ENCODE results near the gene EDAR.

The EDAR gene

GRCh38 chr2:108943751-108944150, 45.3 kb downstream of the EDAR start:
- TF ChIP-seq EGR1 (IDR thresholded peaks at IDR 0.05) (no peak), YY1 (IDR thresholded peaks at IDR 0.05; ENCODE audit: low read depth) (no peak), TCF12 (IDR thresholded peaks at IDR 0.05; ENCODE audit: low read depth) (no peak), RAD21 (IDR thresholded peaks at IDR 0.05; ENCODE audit: low read depth) (no peak), CEBPB (IDR thresholded peaks at IDR 0.05) (no peak), NFIC (IDR thresholded peaks at IDR 0.05) (no peak), TAF1 (IDR thresholded peaks at IDR 0.05; ENCODE audit: low read depth) (no peak), CREB1 (IDR thresholded peaks at IDR 0.05; ENCODE audit: low read depth) (no peak), TEAD4 (IDR thresholded peaks at IDR 0.05) (no peak), ZBTB7A (IDR thresholded peaks at IDR 0.05; ENCODE audit: low read depth) (no peak), EP300 (IDR thresholded peaks at IDR 0.05; ENCODE audit: borderline replicate concordance) (no peak), FOXM1 (IDR thresholded peaks at IDR 0.05; ENCODE audit: borderline replicate concordance, low read depth) (no peak)
- TF ChIP-seq, protein P1, sequence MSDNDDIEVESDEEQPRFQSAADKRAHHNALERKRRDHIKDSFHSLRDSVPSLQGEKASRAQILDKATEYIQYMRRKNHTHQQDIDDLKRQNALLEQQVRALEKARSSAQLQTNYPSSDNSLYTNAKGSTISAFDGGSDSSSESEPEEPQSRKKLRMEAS (IDR thresholded peaks at IDR 0.05) = no peak
- TF ChIP-seq, protein P2, sequence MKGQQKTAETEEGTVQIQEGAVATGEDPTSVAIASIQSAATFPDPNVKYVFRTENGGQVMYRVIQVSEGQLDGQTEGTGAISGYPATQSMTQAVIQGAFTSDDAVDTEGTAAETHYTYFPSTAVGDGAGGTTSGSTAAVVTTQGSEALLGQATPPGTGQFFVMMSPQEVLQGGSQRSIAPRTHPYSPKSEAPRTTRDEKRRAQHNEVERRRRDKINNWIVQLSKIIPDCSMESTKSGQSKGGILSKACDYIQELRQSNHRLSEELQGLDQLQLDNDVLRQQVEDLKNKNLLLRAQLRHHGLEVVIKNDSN (IDR thresholded peaks at IDR 0.05) = no peak
- TF ChIP-seq, protein P3, sequence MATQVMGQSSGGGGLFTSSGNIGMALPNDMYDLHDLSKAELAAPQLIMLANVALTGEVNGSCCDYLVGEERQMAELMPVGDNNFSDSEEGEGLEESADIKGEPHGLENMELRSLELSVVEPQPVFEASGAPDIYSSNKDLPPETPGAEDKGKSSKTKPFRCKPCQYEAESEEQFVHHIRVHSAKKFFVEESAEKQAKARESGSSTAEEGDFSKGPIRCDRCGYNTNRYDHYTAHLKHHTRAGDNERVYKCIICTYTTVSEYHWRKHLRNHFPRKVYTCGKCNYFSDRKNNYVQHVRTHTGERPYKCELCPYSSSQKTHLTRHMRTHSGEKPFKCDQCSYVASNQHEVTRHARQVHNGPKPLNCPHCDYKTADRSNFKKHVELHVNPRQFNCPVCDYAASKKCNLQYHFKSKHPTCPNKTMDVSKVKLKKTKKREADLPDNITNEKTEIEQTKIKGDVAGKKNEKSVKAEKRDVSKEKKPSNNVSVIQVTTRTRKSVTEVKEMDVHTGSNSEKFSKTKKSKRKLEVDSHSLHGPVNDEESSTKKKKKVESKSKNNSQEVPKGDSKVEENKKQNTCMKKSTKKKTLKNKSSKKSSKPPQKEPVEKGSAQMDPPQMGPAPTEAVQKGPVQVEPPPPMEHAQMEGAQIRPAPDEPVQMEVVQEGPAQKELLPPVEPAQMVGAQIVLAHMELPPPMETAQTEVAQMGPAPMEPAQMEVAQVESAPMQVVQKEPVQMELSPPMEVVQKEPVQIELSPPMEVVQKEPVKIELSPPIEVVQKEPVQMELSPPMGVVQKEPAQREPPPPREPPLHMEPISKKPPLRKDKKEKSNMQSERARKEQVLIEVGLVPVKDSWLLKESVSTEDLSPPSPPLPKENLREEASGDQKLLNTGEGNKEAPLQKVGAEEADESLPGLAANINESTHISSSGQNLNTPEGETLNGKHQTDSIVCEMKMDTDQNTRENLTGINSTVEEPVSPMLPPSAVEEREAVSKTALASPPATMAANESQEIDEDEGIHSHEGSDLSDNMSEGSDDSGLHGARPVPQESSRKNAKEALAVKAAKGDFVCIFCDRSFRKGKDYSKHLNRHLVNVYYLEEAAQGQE (IDR thresholded peaks at IDR 0.05; ENCODE audit: low read depth) = no peak

DNA sequence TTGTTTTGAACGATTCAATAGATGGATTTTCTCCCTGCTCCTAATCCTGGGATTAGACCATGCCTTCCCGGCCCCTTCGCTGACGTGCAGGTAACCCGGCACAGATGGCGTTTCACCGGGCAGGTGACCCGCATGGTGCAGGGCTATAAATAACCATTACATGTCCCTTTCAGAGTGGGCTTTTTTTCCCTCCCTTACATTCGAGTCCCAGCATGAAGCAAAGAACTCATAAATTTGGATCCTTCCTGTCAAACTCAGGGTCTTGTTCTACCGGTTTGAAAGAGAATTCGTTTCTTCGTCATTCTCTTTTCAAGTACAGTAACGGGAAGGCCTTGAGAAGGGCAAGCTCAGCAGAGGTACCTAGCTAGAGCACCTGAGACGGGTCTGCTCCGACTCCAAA, 46.1 kb downstream of the EDAR start:
- TF ChIP-seq EP300 (IDR thresholded peaks at IDR 0.05; ENCODE audit: borderline replicate concordance) (no peak), TAF1 (IDR thresholded peaks at IDR 0.05; ENCODE audit: low read depth) (no peak), RAD21 (IDR thresholded peaks at IDR 0.05; ENCODE audit: low read depth) (no peak), FOXM1 (IDR thresholded peaks at IDR 0.05; ENCODE audit: borderline replicate concordance, low read depth) (no peak), CREB1 (IDR thresholded peaks at IDR 0.05; ENCODE audit: low read depth) (no peak), TCF12 (IDR thresholded peaks at IDR 0.05; ENCODE audit: low read depth) (no peak), TEAD4 (IDR thresholded peaks at IDR 0.05) (no peak), EGR1 (IDR thresholded peaks at IDR 0.05) (no peak), ZBTB7A (IDR thresholded peaks at IDR 0.05; ENCODE audit: low read depth) (no peak), YY1 (IDR thresholded peaks at IDR 0.05; ENCODE audit: low read depth) (no peak), CEBPB (IDR thresholded peaks at IDR 0.05) (no peak), NFIC (IDR thresholded peaks at IDR 0.05) (no peak)
- TF ChIP-seq, protein P1 (IDR thresholded peaks at IDR 0.05) = no peak
- TF ChIP-seq, protein P2 (IDR thresholded peaks at IDR 0.05) = no peak
- TF ChIP-seq, protein P3 (IDR thresholded peaks at IDR 0.05; ENCODE audit: low read depth) = no peak

DNA sequence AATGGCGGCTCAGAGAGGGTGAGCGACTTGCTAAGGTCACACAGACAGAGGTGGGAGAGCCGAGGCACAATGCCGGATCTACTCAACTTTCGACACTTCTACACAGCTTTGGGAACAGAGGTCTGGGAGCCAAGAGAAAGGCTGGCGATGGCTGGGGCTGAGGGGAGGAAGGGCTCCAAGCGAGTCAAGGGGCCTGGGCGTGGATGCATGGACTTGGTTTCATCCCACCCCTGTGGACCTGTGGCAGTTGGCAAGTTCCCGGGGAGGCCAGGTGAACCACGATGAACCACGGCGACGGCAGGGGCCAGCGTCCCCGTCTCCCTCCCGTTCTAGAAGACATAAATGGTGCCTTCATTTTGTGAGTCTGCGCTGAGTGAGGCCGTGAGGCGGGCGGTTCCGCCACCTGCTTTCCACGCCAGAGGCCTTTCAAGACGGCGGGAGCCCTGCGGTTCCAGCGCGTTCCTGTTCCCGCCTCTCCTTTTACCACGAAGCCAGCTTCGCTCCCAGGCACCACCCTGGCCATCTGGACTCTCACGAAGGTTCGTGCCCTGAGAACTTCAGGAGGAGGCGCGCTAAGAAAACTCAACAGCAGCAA, 46.7 kb downstream of the EDAR start:
- TF ChIP-seq ZBTB7A (IDR thresholded peaks at IDR 0.05; ENCODE audit: low read depth) (no peak), CREB1 (IDR thresholded peaks at IDR 0.05; ENCODE audit: low read depth) (no peak), FOXM1 (IDR thresholded peaks at IDR 0.05; ENCODE audit: borderline replicate concordance, low read depth) (no peak), TAF1 (IDR thresholded peaks at IDR 0.05; ENCODE audit: low read depth) (no peak), EGR1 (IDR thresholded peaks at IDR 0.05) (no peak), YY1 (IDR thresholded peaks at IDR 0.05; ENCODE audit: low read depth) (no peak), NFIC (IDR thresholded peaks at IDR 0.05) (no peak), TCF12 (IDR thresholded peaks at IDR 0.05; ENCODE audit: low read depth) (no peak), RAD21 (IDR thresholded peaks at IDR 0.05; ENCODE audit: low read depth) (no peak), EP300 (IDR thresholded peaks at IDR 0.05; ENCODE audit: borderline replicate concordance) (no peak), CEBPB (IDR thresholded peaks at IDR 0.05) (no peak), TEAD4 (IDR thresholded peaks at IDR 0.05) (no peak)
- TF ChIP-seq, protein P2 (IDR thresholded peaks at IDR 0.05) = no peak
- TF ChIP-seq, protein P1 (IDR thresholded peaks at IDR 0.05) = no peak
- TF ChIP-seq, protein P3 (IDR thresholded peaks at IDR 0.05; ENCODE audit: low read depth) = no peak

Measured in Ishikawa (cell line).